GM10266 (cell line): ENCODE measurements around the gene GRPEL2.

Experiments used
- DNase-seq: peaks from one replicate; pipeline ENCODE4 v3.0.0; 2012; ENCODE audit errors: extremely low spot score
- CTCF ChIP-seq: IDR thresholded peaks from 2 replicates; pipeline ENCODE4 v1.5.1; 2012; ENCODE audit warnings: mild to moderate bottlenecking, low read depth; ENCODE audit not compliant: control insufficient read depth, insufficient read depth; ENCODE audit errors: missing control alignments

GRPEL2 gene

GRCh38 chr5:149376104-149376503 is 30.8 kb downstream of the GRPEL2 start:
- TF ChIP-seq CTCF, result no peak
- DNase-seq, result no peak

GRCh38 chr5:149376711-149377447 is 31.6 kb downstream of the GRPEL2 start:
- TF ChIP-seq CTCF, result no peak

GRCh38 chr5:149378241-149378820 is 33.0 kb downstream of the GRPEL2 start:
- TF ChIP-seq CTCF, result no peak
- no peak for DNase-seq

More at GRCh38 chr5:149376711-149377447, 31.6 kb downstream of the GRPEL2 start:
- DNase-seq, result no peak

- TF ChIP-seq CTCF, result no peak
- DNase-seq, result no peak
These were observed 34.0 kb downstream of the GRPEL2 start, which contains the start of gene IL17B for GRCh38 chr5:149379177-149379761. Gene IL17B (minus strand): TSS chr5:149379292. CDS start chr5:149379225, 67 bp downstream.

GRCh38 chr5:149379818-149380374 is 34.6 kb downstream of the GRPEL2 start:
- TF ChIP-seq CTCF, result no peak
- DNase-seq, result no peak

GRCh38 chr5:149380466-149381121 is 35.3 kb downstream of the GRPEL2 start:
- DNase-seq, result no peak

More at GRCh38 chr5:149380466-149381121, 35.3 kb downstream of the GRPEL2 start:
- TF ChIP-seq CTCF, result no peak
